ENCODE measurements around the gene PKD2L1.

PKD2L1 gene

GRCh38 chr10:100356067-100357017 is 26.3 kb upstream of the PKD2L1 start:
- FAIRE-seq, result no peak

GRCh38 chr10:100355086-100355485 is 25.1 kb upstream of the PKD2L1 start:
- no peak for FAIRE-seq

- FAIRE-seq, result no peak
Observed at GRCh38 chr10:100353770-100354485, 23.9 kb upstream of the PKD2L1 start.

GRCh38 chr10:100350914-100351485 is 21.0 kb upstream of the PKD2L1 start:
- no peak for FAIRE-seq

- FAIRE-seq, result no peak
Observed at GRCh38 chr10:100349672-100350071, 19.6 kb upstream of the PKD2L1 start.

- no peak for FAIRE-seq
Observed at GRCh38 chr10:100349087-100349486, 19.1 kb upstream of the PKD2L1 start.

GRCh38 chr10:100348389-100348927 is 18.4 kb upstream of the PKD2L1 start:
- no peak for FAIRE-seq

GRCh38 chr10:100347568-100348195 is 17.7 kb upstream of the PKD2L1 start:
- no peak for FAIRE-seq

- FAIRE-seq, result no peak
Observed at GRCh38 chr10:100346765-100347567, 16.9 kb upstream of the PKD2L1 start, which contains the start of gene SCD. SCD (plus strand) TSS chr10:100347233; CDS start chr10:100347505, 272 bp downstream.

GRCh38 chr10:100346351-100346764 is 16.3 kb upstream of the PKD2L1 start:
- no peak for FAIRE-seq

GRCh38 chr10:100345570-100346330 is 15.7 kb upstream of the PKD2L1 start:
- no peak for FAIRE-seq

- no peak for FAIRE-seq
Observed at GRCh38 chr10:100344241-100344788, 14.3 kb upstream of the PKD2L1 start.

GRCh38 chr10:100342627-100342972 is 12.6 kb upstream of the PKD2L1 start:
- no peak for FAIRE-seq

GRCh38 chr10:100341953-100342626 is 12.1 kb upstream of the PKD2L1 start:
- no peak for FAIRE-seq

GRCh38 chr10:100340948-100341847 is 11.2 kb upstream of the PKD2L1 start:
- FAIRE-seq, result no peak

GRCh38 chr10:100339236-100339635 is 9.2 kb upstream of the PKD2L1 start:
- no peak for FAIRE-seq

- FAIRE-seq, result no peak
Observed at GRCh38 chr10:100338434-100339036, 8.5 kb upstream of the PKD2L1 start.

- FAIRE-seq, result no peak
Observed at GRCh38 chr10:100334762-100335161, 4.7 kb upstream of the PKD2L1 start.

All from endometrium (tissue), 2 donors.